ENCODE measurements around the gene PIGT. TPM values are rescaled to one million over a fixed set of nuclear protein-coding genes. Genes with fewer than 3 reads are reported as not detected.

PIGT gene
- total RNA-seq, 4 donors from 2014 or later, result 85.0 to 122 (median 114) TPM

GRCh38 chr20:45416917-45417316 lies 976 bp downstream of the PIGT start:
- no peak for DNase-seq
- Histone ChIP-seq H3K4me1 (peaks cover 7 to 20% of the 10 kb centered on the region in 2 donors), H3K27me3 (no peaks in the 10 kb centered on the region), H3K36me3 (peaks cover 21 to 22% of the 10 kb centered on the region in 2 donors), H3K4me3 (replicated peaks in 1 of 3) (peak overlapping the region in 1 of 3 donors; percentile 85), H3K27ac (peak overlapping the region in 1 of 3 donors; percentile 71), H3K9me3 (no peaks in the 10 kb centered on the region)
- WGBS, 2 donors, result 76% methylated on average over 2 of the region's 2 CpGs
- no peak for TF ChIP-seq CTCF (IDR thresholded peaks at IDR 0.05)
- TF ChIP-seq POLR2A (IDR thresholded peaks at IDR 0.05), result no peak
- intact Hi-C loops (cut with DNase I), result no loop called here

- Histone ChIP-seq H3K36me3 (peaks cover 37 to 44% of the 10 kb centered on the region in 2 donors), H3K4me1 (peaks cover 7 to 20% of the 10 kb centered on the region in 2 donors), H3K27ac (peak overlapping the region in 1 of 3 donors; percentile 41), H3K4me3 (replicated peaks in 1 of 3) (no peak overlapping the region), H3K9me3 (no peaks in the 10 kb centered on the region), H3K27me3 (no peaks in the 10 kb centered on the region)
- no peak for TF ChIP-seq CTCF (IDR thresholded peaks at IDR 0.05)
- TF ChIP-seq POLR2A (IDR thresholded peaks at IDR 0.05), result no peak
- DNase-seq, result peak in 1 of 2 donors; percentile 7
- intact Hi-C loops (cut with DNase I), result no loop called here
- WGBS, 2 donors, result 72 to 81% methylated on average over 13 to 15 of the region's 17 CpGs
Observed at GRCh38 chr20:45419188-45420091, 3.5 kb downstream of the PIGT start.

- Histone ChIP-seq H3K4me3 (replicated peaks in 1 of 3) (no peak overlapping the region), H3K27ac (peak overlapping the region in 1 of 3 donors; percentile 41), H3K9me3 (no peaks in the 10 kb centered on the region), H3K36me3 (peaks cover 42 to 48% of the 10 kb centered on the region in 2 donors), H3K27me3 (no peaks in the 10 kb centered on the region), H3K4me1 (peaks cover 7 to 20% of the 10 kb centered on the region in 2 donors)
- intact Hi-C loops (cut with DNase I), result no loop called here
- 91 to 96% methylated on average over 7 to 8 of the region's 8 CpGs for WGBS, 2 donors
- no peak for DNase-seq
- TF ChIP-seq CTCF (IDR thresholded peaks at IDR 0.05), result no peak
- TF ChIP-seq POLR2A (IDR thresholded peaks at IDR 0.05), result no peak
Observed at GRCh38 chr20:45420125-45420524, 4.2 kb downstream of the PIGT start.

GRCh38 chr20:45423700-45424099 lies 7.8 kb downstream of the PIGT start:
- Histone ChIP-seq H3K4me3 (replicated peaks in 1 of 3) (no peak overlapping the region), H3K4me1 (peaks cover 0 to 8% of the 10 kb centered on the region in 2 donors), H3K36me3 (peaks cover 50 to 55% of the 10 kb centered on the region in 2 donors), H3K9me3 (no peaks in the 10 kb centered on the region), H3K27ac (no peak overlapping the region), H3K27me3 (no peaks in the 10 kb centered on the region)
- intact Hi-C loops (cut with DNase I), result no loop called here
- WGBS, 2 donors, result 95 to 100% methylated on average over 2 of the region's 2 CpGs
- TF ChIP-seq POLR2A (IDR thresholded peaks at IDR 0.05), result no peak
- no peak for TF ChIP-seq CTCF (IDR thresholded peaks at IDR 0.05)
- DNase-seq, result no peak

- Histone ChIP-seq H3K27ac (no peak overlapping the region), H3K9me3 (no peaks in the 10 kb centered on the region), H3K4me3 (replicated peaks in 1 of 3) (no peak overlapping the region), H3K36me3 (peaks cover 43 to 47% of the 10 kb centered on the region in 2 donors), H3K4me1 (no peaks in the 10 kb centered on the region), H3K27me3 (no peaks in the 10 kb centered on the region)
- 96 to 98% methylated on average over 17 of the region's 17 CpGs for WGBS, 2 donors
- TF ChIP-seq POLR2A (IDR thresholded peaks at IDR 0.05) (no peak), CTCF (IDR thresholded peaks at IDR 0.05) (no peak)
- intact Hi-C loops (cut with DNase I), result no loop called here
- DNase-seq, result no peak
Observed at GRCh38 chr20:45425561-45425960, 9.6 kb downstream of the PIGT start.

Data from thyroid gland (tissue), 4 donors.